Measurements from ENCODE around the gene OVOL1.

OVOL1 gene

DNA sequence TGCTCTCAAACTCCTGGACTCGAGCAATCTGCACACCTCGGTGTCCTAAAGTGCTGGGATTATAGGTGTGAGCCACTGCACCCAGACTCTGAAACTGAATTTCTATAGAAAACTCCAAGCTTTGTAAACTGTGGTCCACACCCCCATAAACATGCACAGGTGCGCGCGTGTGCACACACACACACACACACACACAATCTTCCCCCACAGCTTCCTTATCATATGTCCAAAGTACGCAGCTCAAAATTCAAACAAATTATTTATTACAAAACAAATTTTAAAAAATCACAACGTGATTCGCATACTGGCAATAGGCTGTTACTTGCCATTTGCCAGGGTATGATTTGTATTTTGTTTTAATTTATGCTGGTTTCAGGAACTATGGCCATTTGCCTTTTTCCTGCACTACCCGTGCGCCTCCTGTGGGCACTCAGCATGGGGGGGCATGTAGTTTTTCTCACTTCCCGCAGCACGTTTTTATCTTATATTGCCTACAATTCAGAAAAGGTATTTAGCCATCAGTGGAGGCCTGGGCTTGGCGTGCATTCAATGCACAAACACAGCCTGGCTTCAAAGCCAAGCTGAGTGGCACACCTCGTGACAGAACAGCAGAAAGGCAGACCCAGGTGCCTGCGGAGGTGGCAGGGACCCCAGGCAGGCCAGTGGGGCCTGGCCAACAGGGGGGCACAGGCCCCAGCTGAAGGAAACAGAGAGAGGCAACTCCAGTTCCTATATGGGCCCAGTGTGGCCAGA lies 36.1 kb downstream of the OVOL1 start:
- no peak for ATAC-seq
- TF ChIP-seq PPARA (CRISPR knock-in tag; IDR thresholded peaks at IDR 0.05; ENCODE audit: borderline replicate concordance) (no peak), TOX (CRISPR knock-in tag; IDR thresholded peaks at IDR 0.05; ENCODE audit: borderline replicate concordance) (no peak), OSR1 (CRISPR knock-in tag; IDR thresholded peaks at IDR 0.05) (no peak), CSDC2 (CRISPR knock-in tag; IDR thresholded peaks at IDR 0.05) (no peak), BACH2 (CRISPR knock-in tag; IDR thresholded peaks at IDR 0.05; ENCODE audit: borderline replicate concordance) (no peak), ISL1 (CRISPR knock-in tag; IDR thresholded peaks at IDR 0.05) (no peak), GLIS3 (CRISPR knock-in tag; IDR thresholded peaks at IDR 0.05) (no peak), ZFP3 (CRISPR knock-in tag; IDR thresholded peaks at IDR 0.05) (no peak), ZC3H10 (CRISPR knock-in tag; IDR thresholded peaks at IDR 0.05) (no peak), TCF4 (CRISPR knock-in tag; IDR thresholded peaks at IDR 0.05; ENCODE audit: borderline replicate concordance) (no peak), SNAI2 (CRISPR knock-in tag; IDR thresholded peaks at IDR 0.05) (no peak), ZNF70 (CRISPR knock-in tag; IDR thresholded peaks at IDR 0.05) (no peak), ARNTL (CRISPR knock-in tag; IDR thresholded peaks at IDR 0.05; ENCODE audit: borderline replicate concordance, low read depth) (no peak), RARB (CRISPR knock-in tag; IDR thresholded peaks at IDR 0.05) (no peak)
- TF ChIP-seq, protein P1, sequence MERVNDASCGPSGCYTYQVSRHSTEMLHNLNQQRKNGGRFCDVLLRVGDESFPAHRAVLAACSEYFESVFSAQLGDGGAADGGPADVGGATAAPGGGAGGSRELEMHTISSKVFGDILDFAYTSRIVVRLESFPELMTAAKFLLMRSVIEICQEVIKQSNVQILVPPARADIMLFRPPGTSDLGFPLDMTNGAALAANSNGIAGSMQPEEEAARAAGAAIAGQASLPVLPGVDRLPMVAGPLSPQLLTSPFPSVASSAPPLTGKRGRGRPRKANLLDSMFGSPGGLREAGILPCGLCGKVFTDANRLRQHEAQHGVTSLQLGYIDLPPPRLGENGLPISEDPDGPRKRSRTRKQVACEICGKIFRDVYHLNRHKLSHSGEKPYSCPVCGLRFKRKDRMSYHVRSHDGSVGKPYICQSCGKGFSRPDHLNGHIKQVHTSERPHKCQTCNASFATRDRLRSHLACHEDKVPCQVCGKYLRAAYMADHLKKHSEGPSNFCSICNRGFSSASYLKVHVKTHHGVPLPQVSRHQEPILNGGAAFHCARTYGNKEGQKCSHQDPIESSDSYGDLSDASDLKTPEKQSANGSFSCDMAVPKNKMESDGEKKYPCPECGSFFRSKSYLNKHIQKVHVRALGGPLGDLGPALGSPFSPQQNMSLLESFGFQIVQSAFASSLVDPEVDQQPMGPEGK (CRISPR knock-in tag; IDR thresholded peaks at IDR 0.05; ENCODE audit: borderline replicate concordance), result no peak
- TF ChIP-seq, protein P2, sequence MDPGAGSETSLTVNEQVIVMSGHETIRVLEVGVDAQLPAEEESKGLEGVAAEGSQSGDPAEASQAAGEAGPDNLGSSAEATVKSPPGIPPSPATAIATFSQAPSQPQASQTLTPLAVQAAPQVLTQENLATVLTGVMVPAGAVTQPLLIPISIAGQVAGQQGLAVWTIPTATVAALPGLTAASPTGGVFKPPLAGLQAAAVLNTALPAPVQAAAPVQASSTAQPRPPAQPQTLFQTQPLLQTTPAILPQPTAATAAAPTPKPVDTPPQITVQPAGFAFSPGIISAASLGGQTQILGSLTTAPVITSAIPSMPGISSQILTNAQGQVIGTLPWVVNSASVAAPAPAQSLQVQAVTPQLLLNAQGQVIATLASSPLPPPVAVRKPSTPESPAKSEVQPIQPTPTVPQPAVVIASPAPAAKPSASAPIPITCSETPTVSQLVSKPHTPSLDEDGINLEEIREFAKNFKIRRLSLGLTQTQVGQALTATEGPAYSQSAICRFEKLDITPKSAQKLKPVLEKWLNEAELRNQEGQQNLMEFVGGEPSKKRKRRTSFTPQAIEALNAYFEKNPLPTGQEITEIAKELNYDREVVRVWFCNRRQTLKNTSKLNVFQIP (CRISPR knock-in tag; IDR thresholded peaks at IDR 0.05; ENCODE audit: borderline replicate concordance, low read depth), result no peak
- TF ChIP-seq, protein P3, sequence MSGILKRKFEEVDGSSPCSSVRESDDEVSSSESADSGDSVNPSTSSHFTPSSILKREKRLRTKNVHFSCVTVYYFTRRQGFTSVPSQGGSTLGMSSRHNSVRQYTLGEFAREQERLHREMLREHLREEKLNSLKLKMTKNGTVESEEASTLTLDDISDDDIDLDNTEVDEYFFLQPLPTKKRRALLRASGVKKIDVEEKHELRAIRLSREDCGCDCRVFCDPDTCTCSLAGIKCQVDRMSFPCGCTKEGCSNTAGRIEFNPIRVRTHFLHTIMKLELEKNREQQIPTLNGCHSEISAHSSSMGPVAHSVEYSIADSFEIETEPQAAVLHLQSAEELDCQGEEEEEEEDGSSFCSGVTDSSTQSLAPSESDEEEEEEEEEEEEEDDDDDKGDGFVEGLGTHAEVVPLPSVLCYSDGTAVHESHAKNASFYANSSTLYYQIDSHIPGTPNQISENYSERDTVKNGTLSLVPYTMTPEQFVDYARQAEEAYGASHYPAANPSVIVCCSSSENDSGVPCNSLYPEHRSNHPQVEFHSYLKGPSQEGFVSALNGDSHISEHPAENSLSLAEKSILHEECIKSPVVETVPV (CRISPR knock-in tag; IDR thresholded peaks at IDR 0.05), result no peak
- TF ChIP-seq, protein P4, sequence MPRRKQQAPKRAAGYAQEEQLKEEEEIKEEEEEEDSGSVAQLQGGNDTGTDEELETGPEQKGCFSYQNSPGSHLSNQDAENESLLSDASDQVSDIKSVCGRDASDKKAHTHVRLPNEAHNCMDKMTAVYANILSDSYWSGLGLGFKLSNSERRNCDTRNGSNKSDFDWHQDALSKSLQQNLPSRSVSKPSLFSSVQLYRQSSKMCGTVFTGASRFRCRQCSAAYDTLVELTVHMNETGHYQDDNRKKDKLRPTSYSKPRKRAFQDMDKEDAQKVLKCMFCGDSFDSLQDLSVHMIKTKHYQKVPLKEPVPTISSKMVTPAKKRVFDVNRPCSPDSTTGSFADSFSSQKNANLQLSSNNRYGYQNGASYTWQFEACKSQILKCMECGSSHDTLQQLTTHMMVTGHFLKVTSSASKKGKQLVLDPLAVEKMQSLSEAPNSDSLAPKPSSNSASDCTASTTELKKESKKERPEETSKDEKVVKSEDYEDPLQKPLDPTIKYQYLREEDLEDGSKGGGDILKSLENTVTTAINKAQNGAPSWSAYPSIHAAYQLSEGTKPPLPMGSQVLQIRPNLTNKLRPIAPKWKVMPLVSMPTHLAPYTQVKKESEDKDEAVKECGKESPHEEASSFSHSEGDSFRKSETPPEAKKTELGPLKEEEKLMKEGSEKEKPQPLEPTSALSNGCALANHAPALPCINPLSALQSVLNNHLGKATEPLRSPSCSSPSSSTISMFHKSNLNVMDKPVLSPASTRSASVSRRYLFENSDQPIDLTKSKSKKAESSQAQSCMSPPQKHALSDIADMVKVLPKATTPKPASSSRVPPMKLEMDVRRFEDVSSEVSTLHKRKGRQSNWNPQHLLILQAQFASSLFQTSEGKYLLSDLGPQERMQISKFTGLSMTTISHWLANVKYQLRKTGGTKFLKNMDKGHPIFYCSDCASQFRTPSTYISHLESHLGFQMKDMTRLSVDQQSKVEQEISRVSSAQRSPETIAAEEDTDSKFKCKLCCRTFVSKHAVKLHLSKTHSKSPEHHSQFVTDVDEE (CRISPR knock-in tag; IDR thresholded peaks at IDR 0.05), result no peak

DNA sequence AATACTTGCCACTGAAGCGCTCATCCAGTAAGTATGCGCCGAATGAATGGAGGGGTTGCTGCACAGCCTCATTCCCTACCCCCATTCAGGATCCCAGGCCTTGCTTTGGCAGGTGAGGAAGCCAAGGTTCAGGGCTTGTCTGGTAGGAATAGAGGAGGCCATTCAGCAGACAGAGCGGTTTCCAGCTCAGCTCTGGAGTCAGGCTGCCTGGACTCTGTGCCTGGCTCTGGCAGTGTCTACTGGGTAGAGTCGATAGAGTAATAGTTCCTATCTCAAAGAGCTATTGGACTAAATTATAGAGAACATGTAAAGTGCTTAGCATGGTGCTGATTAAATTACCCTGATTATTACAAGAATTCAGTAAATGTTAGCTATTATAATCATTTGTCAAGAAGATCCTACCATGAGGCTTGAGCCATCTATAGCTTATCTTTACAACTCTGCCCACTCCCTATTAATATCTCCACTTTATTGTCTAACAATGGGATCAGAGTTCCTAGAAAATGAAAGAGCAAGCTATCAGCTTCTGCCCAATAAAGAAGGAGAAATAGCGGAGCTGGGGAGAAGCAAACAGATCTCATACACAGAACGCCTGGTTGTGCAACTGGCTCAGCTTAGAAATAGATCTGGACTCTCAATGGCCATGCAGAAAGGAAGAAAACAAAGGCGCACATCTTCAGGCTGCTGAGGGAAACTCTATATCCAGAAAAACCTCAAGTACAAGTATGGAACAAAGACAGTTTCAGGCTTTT lies 40.3 kb downstream of the OVOL1 start:
- ATAC-seq, result no peak
- no peak for TF ChIP-seq SNAI2 (CRISPR knock-in tag; IDR thresholded peaks at IDR 0.05)
- no peak for TF ChIP-seq ZFP3 (CRISPR knock-in tag; IDR thresholded peaks at IDR 0.05)
- TF ChIP-seq, protein P5, sequence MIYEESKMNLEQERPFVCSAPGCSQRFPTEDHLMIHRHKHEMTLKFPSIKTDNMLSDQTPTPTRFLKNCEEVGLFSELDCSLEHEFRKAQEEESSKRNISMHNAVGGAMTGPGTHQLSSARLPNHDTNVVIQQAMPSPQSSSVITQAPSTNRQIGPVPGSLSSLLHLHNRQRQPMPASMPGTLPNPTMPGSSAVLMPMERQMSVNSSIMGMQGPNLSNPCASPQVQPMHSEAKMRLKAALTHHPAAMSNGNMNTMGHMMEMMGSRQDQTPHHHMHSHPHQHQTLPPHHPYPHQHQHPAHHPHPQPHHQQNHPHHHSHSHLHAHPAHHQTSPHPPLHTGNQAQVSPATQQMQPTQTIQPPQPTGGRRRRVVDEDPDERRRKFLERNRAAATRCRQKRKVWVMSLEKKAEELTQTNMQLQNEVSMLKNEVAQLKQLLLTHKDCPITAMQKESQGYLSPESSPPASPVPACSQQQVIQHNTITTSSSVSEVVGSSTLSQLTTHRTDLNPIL (CRISPR knock-in tag; IDR thresholded peaks at IDR 0.05; ENCODE audit: low read depth), result no peak
- TF ChIP-seq ZC3H10 (CRISPR knock-in tag; IDR thresholded peaks at IDR 0.05), result no peak
- TF ChIP-seq BACH2 (CRISPR knock-in tag; IDR thresholded peaks at IDR 0.05; ENCODE audit: borderline replicate concordance), result no peak
- TF ChIP-seq, protein P4 (CRISPR knock-in tag; IDR thresholded peaks at IDR 0.05), result no peak
- no peak for TF ChIP-seq ESRRG (CRISPR knock-in tag; IDR thresholded peaks at IDR 0.05)
- TF ChIP-seq ZFP30 (CRISPR knock-in tag; IDR thresholded peaks at IDR 0.05), result no peak
- TF ChIP-seq, protein P1 (CRISPR knock-in tag; IDR thresholded peaks at IDR 0.05; ENCODE audit: borderline replicate concordance), result no peak
- TF ChIP-seq TOX (CRISPR knock-in tag; IDR thresholded peaks at IDR 0.05; ENCODE audit: borderline replicate concordance), result no peak
- no peak for TF ChIP-seq CSDC2 (CRISPR knock-in tag; IDR thresholded peaks at IDR 0.05)
